Measurements from ENCODE around the gene ULK4. TPM values are rescaled to one million over a fixed set of nuclear protein-coding genes. Genes with fewer than 3 reads are reported as not detected.

ULK4 gene
- total RNA-seq, 1 experiment from 2014 or later = 6.3 TPM

- intact Hi-C loops (cut with micrococcal nuclease) = no loop called here
- Histone ChIP-seq H3K4me3 (replicated peaks in 1 of 2; ENCODE audit: low read depth in 1 of 2, low read length in 2 of 2) (no peak overlapping the region), H3K36me3 (ENCODE audit: control insufficient read depth in 1 of 2, insufficient read depth in 2 of 2, low read length in 2 of 2) (no peaks in the 10 kb centered on the region; a peak in 1 of 4 replicates), H3K9ac (ENCODE audit: low read length) (no peak overlapping the region), H3K79me2 (ENCODE audit: insufficient read depth, low read length) (no peaks in the 10 kb centered on the region), H3K4me1 (ENCODE audit: control insufficient read depth in 1 of 2, insufficient read depth in 2 of 2, low read length in 2 of 2) (no peaks in the 10 kb centered on the region), H4K20me1 (ENCODE audit: insufficient read depth) (no peaks in the 10 kb centered on the region), H3K4me2 (ENCODE audit: low read length) (no peak overlapping the region), H3K27ac (ENCODE audit: low read depth, low read length) (no peak overlapping the region), H3K9me2 (ENCODE audit: insufficient read depth) (no peaks in the 10 kb centered on the region), H2AFZ (ENCODE audit: low read depth, low read length, poor library complexity, severe bottlenecking) (no peak overlapping the region), H3K9me3 (ENCODE audit: control insufficient read depth in 1 of 2, insufficient read depth in 1 of 2, low read depth in 1 of 2, low read length in 2 of 2) (no peaks in the 10 kb centered on the region), H3K27me3 (ENCODE audit: insufficient read depth, low read length) (no peaks in the 10 kb centered on the region)
- no peak for ATAC-seq
- ChIA-PET RAD21 (ENCODE audit: low non-redundant PET in 1 of 2, low total read pairs in 2 of 2, uncharacterized antibody in 2 of 2, unreplicated experiment in 2 of 2) (interaction anchor here in 1 of 2 experiments (0.7 kb wide), 1 partner anchor 102 kb away, joined by 3 read pairs; no protein-coding TSS in a partner anchor), POLR2A (no interaction called here), CTCF (interaction anchor here (1.4 kb wide), 1 partner anchor 284 kb away, joined by 3 read pairs; no protein-coding TSS in a partner anchor)
- no TSS peak for BruUV-seq (replicated peaks)
- DNase-seq (ENCODE audit: low read depth, low spot score) = no peak
- no peak for TF ChIP-seq POLR2AphosphoS5 (IDR thresholded peaks at IDR 0.05; ENCODE audit: low read depth, low read length)
Measured at GRCh38 chr3:41907330-41908073, 54.4 kb downstream of the ULK4 start.

GRCh38 chr3:41900265-41900664, 61.6 kb downstream of the ULK4 start:
- Histone ChIP-seq H3K4me3 (replicated peaks in 1 of 2; ENCODE audit: low read depth in 1 of 2, low read length in 2 of 2) (no peak overlapping the region), H3K27ac (ENCODE audit: low read depth, low read length) (no peak overlapping the region), H3K27me3 (ENCODE audit: insufficient read depth, low read length) (no peaks in the 10 kb centered on the region), H3K4me1 (ENCODE audit: control insufficient read depth in 1 of 2, insufficient read depth in 2 of 2, low read length in 2 of 2) (no peaks in the 10 kb centered on the region), H3K9me3 (ENCODE audit: control insufficient read depth in 1 of 2, insufficient read depth in 1 of 2, low read depth in 1 of 2, low read length in 2 of 2) (no peaks in the 10 kb centered on the region), H3K79me2 (ENCODE audit: insufficient read depth, low read length) (no peaks in the 10 kb centered on the region), H3K9me2 (ENCODE audit: insufficient read depth) (no peaks in the 10 kb centered on the region), H2AFZ (ENCODE audit: low read depth, low read length, poor library complexity, severe bottlenecking) (no peak overlapping the region), H4K20me1 (ENCODE audit: insufficient read depth) (no peaks in the 10 kb centered on the region), H3K9ac (ENCODE audit: low read length) (no peak overlapping the region), H3K4me2 (ENCODE audit: low read length) (no peak overlapping the region), H3K36me3 (ENCODE audit: control insufficient read depth in 1 of 2, insufficient read depth in 2 of 2, low read length in 2 of 2) (no peaks in the 10 kb centered on the region)
- ChIA-PET CTCF (interaction anchor here (1.3 to 1.4 kb wide), 2 partner anchors 291 to 329 kb away, joined by 4 read pairs; no protein-coding TSS in a partner anchor), POLR2A (interaction anchor here (1.2 kb wide), 1 partner anchor 199 kb away, joined by 3 read pairs; no protein-coding TSS in a partner anchor), RAD21 (ENCODE audit: low non-redundant PET in 1 of 2, low total read pairs in 2 of 2, uncharacterized antibody in 2 of 2, unreplicated experiment in 2 of 2) (no interaction called here)
- no peak for TF ChIP-seq REST (IDR thresholded peaks at IDR 0.05; ENCODE audit: low read depth)
- no peak for TF ChIP-seq CBX3 (IDR thresholded peaks at IDR 0.05; ENCODE audit: low read depth)
- TF ChIP-seq, protein P1, sequence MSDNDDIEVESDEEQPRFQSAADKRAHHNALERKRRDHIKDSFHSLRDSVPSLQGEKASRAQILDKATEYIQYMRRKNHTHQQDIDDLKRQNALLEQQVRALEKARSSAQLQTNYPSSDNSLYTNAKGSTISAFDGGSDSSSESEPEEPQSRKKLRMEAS (IDR thresholded peaks at IDR 0.05) = no peak
- no peak for TF ChIP-seq FOSL1 (IDR thresholded peaks at IDR 0.05; ENCODE audit: low read depth)
- TF ChIP-seq EZH2phosphoT487 (IDR thresholded peaks at IDR 0.05; ENCODE audit: borderline replicate concordance) = no peak
- no peak for TF ChIP-seq ELF1 (IDR thresholded peaks at IDR 0.05; ENCODE audit: borderline replicate concordance, low read depth)
- ATAC-seq (no peak), DNase-seq (ENCODE audit: low read depth, low spot score) (no peak)
- intact Hi-C loops (cut with micrococcal nuclease) = no loop called here
- no TSS peak for BruUV-seq (replicated peaks)
